HPDE6-E6E7 (cell line): ENCODE measurements around the gene OSBP2.
"Not testable (repeated sequence)": the region's sequence is repeated elsewhere in the genome, so short reads cannot be mapped to it uniquely, and the experiment has no call there.

Experiments used
- DNase-seq: peaks from one replicate; pipeline ENCODE4 v3.0.0; 2011; ENCODE audit warnings: missing footprints; ENCODE audit errors: extremely low spot score

Gene OSBP2

GRCh38 chr22:30763815-30764673 is 69.4 kb downstream of the OSBP2 start:
- peak; percentile 77 for DNase-seq

- DNase-seq, result no peak
Measured at GRCh38 chr22:30767661-30768060, 73.0 kb downstream of the OSBP2 start.

- DNase-seq, result no peak
Measured at GRCh38 chr22:30770716-30771115, 76.0 kb downstream of the OSBP2 start.

- DNase-seq, result no peak
Measured at GRCh38 chr22:30773919-30774318, 79.2 kb downstream of the OSBP2 start.

- no peak for DNase-seq
Measured at GRCh38 chr22:30774566-30774965, 79.9 kb downstream of the OSBP2 start.

GRCh38 chr22:30776476-30776875 is 81.8 kb downstream of the OSBP2 start:
- DNase-seq, result no peak

GRCh38 chr22:30777146-30777545 is 82.5 kb downstream of the OSBP2 start:
- DNase-seq, result not testable (repeated sequence)

- DNase-seq, result no peak
Measured at GRCh38 chr22:30777587-30777986, 82.9 kb downstream of the OSBP2 start.

GRCh38 chr22:30778261-30778660 is 83.6 kb downstream of the OSBP2 start:
- no peak for DNase-seq

GRCh38 chr22:30780026-30780425 is 85.4 kb downstream of the OSBP2 start:
- no peak for DNase-seq

GRCh38 chr22:30781271-30781875 is 86.7 kb downstream of the OSBP2 start:
- DNase-seq, result no peak

GRCh38 chr22:30782613-30783012 is 87.9 kb downstream of the OSBP2 start:
- no peak for DNase-seq

- no peak for DNase-seq
Measured at GRCh38 chr22:30783021-30783420, 88.3 kb downstream of the OSBP2 start.

GRCh38 chr22:30785527-30785926 is 90.9 kb downstream of the OSBP2 start:
- DNase-seq, result no peak

- no peak for DNase-seq
Measured at GRCh38 chr22:30790366-30790765, 95.7 kb downstream of the OSBP2 start.

GRCh38 chr22:30792456-30792855 is 97.8 kb downstream of the OSBP2 start:
- DNase-seq, result no peak

- DNase-seq, result no peak
Measured at GRCh38 chr22:30795118-30795517, 100.4 kb downstream of the OSBP2 start.

GRCh38 chr22:30801695-30802094 is 107.0 kb downstream of the OSBP2 start:
- DNase-seq, result no peak

- peak; percentile 83 for DNase-seq
Measured at GRCh38 chr22:30802202-30803166, 107.8 kb downstream of the OSBP2 start.

- DNase-seq, result no peak
Measured at GRCh38 chr22:30803679-30804078, 109.0 kb downstream of the OSBP2 start.

GRCh38 chr22:30804626-30805025 is 110.0 kb downstream of the OSBP2 start:
- DNase-seq, result no peak

- peak; percentile 54 for DNase-seq
Measured at GRCh38 chr22:30806391-30806861, 111.8 kb downstream of the OSBP2 start.
